ENCODE data around the gene PLSCR4.

PLSCR4 gene

DNA sequence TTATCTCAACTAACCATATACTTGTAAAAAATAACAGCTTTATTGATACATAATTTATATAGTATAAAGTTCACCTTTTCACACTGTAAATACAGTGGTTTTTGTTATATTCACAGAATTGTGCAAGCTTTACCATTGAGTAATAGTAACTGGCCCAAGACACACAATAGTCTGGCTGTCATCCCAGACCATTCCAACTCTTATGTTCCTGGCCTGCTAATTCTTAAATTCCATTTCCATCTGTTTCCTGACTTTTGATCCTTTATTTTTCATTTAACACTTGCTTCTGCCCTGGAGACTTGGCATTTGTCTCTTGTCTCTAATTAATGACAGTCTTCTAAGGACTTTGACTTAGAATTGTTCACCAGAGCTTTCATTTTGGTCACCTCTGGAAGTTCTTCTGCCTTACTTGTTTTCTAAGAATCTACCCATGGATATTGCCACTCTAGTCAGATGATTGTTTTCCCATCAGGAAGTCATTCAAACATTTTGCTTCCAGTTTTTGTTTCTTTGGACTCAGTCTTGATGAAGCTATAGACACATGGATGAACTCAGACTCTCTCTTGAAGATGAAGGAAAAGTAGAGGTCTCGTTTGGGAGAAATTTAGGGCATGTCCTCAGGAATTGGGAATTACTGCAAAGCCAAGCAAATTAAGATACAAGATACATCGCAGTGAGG, 27.2 kb upstream of the PLSCR4 start:
- Histone ChIP-seq H3K36me3 (ENCODE audit: control insufficient read depth in 4 of 4, insufficient read depth in 4 of 4, low read length in 3 of 4) (no peaks in the 10 kb centered on the region), H3K4me1 (ENCODE audit: control extremely low read depth in 1 of 4, control insufficient read depth in 4 of 4, insufficient read depth in 4 of 4, low read length in 3 of 4) (no peaks in the 10 kb centered on the region), H3K27ac (ENCODE audit: insufficient read depth in 1 of 2, low read depth in 1 of 2, low read length in 2 of 2, poor library complexity in 1 of 2, severe bottlenecking in 2 of 2) (no peak overlapping the region), H3K9me3 (ENCODE audit: control extremely low read depth in 1 of 5, control insufficient read depth in 4 of 5, insufficient read depth in 2 of 5, low read depth in 1 of 5, low read length in 4 of 5) (no peaks in the 10 kb centered on the region), H3K4me3 (ENCODE audit: control insufficient read depth in 1 of 7, extremely low read depth in 1 of 7, insufficient read depth in 4 of 7, low read depth in 2 of 7, low read length in 6 of 7) (no peak overlapping the region), H3K27me3 (replicated peaks in 2 of 5; ENCODE audit: control insufficient read depth in 4 of 5, insufficient read depth in 5 of 5, low read length in 4 of 5) (no peaks in the 10 kb centered on the region)
- WGBS (ENCODE audit: insufficient coverage), result 89% methylated on average over 2 of the region's 2 CpGs
- CTCF ChIA-PET, result no interaction called here
- DNase-seq, result no peak
- POLR2A ChIA-PET, result no interaction called here

DNA sequence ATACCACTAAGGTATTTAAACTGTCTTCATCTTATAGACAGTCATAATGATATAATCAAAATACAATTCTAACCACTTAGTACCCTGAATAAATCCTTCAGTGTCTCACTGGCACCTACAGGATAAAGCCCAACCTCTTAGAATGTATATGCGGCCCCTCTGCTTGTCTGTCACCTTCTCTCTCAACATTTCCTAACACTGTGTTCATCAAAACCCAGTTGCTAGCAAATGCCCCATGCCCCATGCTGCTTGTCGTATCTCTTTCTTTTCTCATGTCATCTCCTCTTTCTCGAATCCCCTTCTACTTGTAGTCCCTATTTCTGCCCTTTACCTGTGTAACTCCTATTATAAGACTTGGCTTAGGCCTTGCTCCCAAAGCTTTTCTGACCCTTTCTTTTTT, 24.6 kb upstream of the PLSCR4 start:
- H3K4me1 ChIP-seq (ENCODE audit: control extremely low read depth in 1 of 4, control insufficient read depth in 4 of 4, insufficient read depth in 4 of 4, low read length in 3 of 4), result no peaks in the 10 kb centered on the region
- H3K27me3 ChIP-seq (replicated peaks in 2 of 5; ENCODE audit: control insufficient read depth in 4 of 5, insufficient read depth in 5 of 5, low read length in 4 of 5), result no peaks in the 10 kb centered on the region
- DNase-seq, result no peak
- WGBS (ENCODE audit: insufficient coverage), result 95% methylated on average over 3 of the region's 3 CpGs
- CTCF ChIA-PET, result no interaction called here
- H3K4me3 ChIP-seq (ENCODE audit: control insufficient read depth in 1 of 7, extremely low read depth in 1 of 7, insufficient read depth in 4 of 7, low read depth in 2 of 7, low read length in 6 of 7), result no peak overlapping the region
- H3K36me3 ChIP-seq (ENCODE audit: control insufficient read depth in 4 of 4, insufficient read depth in 4 of 4, low read length in 3 of 4), result no peaks in the 10 kb centered on the region
- POLR2A ChIA-PET, result no interaction called here
- H3K27ac ChIP-seq (ENCODE audit: insufficient read depth in 1 of 2, low read depth in 1 of 2, low read length in 2 of 2, poor library complexity in 1 of 2, severe bottlenecking in 2 of 2), result no peak overlapping the region
- H3K9me3 ChIP-seq (ENCODE audit: control extremely low read depth in 1 of 5, control insufficient read depth in 4 of 5, insufficient read depth in 2 of 5, low read depth in 1 of 5, low read length in 4 of 5), result peaks cover 0 to 3% (median 0%) of the 10 kb centered on the region in 5 experiments

DNA sequence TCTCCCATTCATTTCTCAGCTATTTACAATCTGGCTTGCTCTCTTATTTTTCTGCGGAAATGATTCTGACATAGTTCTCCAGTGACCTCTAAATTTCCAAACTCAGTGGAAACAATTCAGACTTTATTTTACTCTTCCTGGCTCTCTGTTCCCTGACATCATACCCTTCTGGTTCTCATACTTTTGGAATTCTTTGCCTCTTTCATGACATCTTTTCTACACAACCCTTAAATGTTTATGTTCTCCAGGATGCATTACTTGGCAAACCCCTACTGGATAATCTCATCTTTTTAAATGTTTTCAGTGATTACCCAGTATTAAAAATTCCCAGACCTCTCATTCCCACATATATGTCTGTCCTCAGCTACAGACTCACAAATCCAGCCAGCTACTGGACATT, 23.9 kb upstream of the PLSCR4 start:
- H3K4me3 ChIP-seq (ENCODE audit: control insufficient read depth in 1 of 7, extremely low read depth in 1 of 7, insufficient read depth in 4 of 7, low read depth in 2 of 7, low read length in 6 of 7), result no peak overlapping the region
- no peak for DNase-seq
- no peaks in the 10 kb centered on the region for H3K36me3 ChIP-seq (ENCODE audit: control insufficient read depth in 4 of 4, insufficient read depth in 4 of 4, low read length in 3 of 4)
- no peaks in the 10 kb centered on the region for H3K27me3 ChIP-seq (replicated peaks in 2 of 5; ENCODE audit: control insufficient read depth in 4 of 5, insufficient read depth in 5 of 5, low read length in 4 of 5)
- no peak overlapping the region for H3K27ac ChIP-seq (ENCODE audit: insufficient read depth in 1 of 2, low read depth in 1 of 2, low read length in 2 of 2, poor library complexity in 1 of 2, severe bottlenecking in 2 of 2)
- peaks cover 0 to 3% (median 0%) of the 10 kb centered on the region in 5 experiments for H3K9me3 ChIP-seq (ENCODE audit: control extremely low read depth in 1 of 5, control insufficient read depth in 4 of 5, insufficient read depth in 2 of 5, low read depth in 1 of 5, low read length in 4 of 5)
- CTCF ChIA-PET, result no interaction called here
- POLR2A ChIA-PET, result no interaction called here
- no peaks in the 10 kb centered on the region for H3K4me1 ChIP-seq (ENCODE audit: control extremely low read depth in 1 of 4, control insufficient read depth in 4 of 4, insufficient read depth in 4 of 4, low read length in 3 of 4)
- 100% methylated on average over 1 of the region's 1 CpG for WGBS (ENCODE audit: insufficient coverage)

DNA sequence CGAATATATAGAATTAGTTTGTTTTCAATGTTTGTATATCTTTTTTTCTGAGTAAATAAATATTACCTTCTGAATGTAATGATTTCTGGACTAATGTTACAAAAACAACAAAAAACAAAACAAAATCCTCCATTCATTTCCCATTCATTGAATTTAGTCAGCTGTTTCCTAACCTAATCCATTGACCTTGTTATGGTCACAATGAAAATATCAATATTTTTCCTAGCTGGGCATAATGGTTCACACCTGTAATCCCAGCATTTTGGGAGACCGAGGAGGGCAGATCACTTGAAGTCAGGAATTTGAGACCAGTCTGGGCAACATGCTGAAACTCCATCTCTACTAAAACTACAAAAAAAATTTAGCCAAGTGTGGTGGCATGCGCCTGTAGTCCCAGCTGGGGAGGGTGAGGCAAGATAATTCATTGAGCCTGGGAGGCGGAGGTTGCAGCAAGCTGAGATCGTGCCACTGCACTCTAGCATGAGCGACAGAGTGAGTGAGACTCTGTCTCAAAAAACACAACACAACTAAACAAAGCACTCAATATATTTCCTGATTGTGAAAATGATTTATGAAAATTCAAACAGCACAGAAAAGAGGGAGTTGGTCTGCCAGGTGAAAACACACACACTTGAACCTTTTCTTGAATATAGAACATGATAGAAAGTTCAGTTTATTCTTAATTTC, 23.0 kb upstream of the PLSCR4 start:
- ChIA-PET POLR2A (no interaction called here), CTCF (no interaction called here)
- H3K27me3 ChIP-seq (replicated peaks in 2 of 5; ENCODE audit: control insufficient read depth in 4 of 5, insufficient read depth in 5 of 5, low read length in 4 of 5), result no peaks in the 10 kb centered on the region
- no peaks in the 10 kb centered on the region for H3K4me1 ChIP-seq (ENCODE audit: control extremely low read depth in 1 of 4, control insufficient read depth in 4 of 4, insufficient read depth in 4 of 4, low read length in 3 of 4)
- peaks cover 0 to 3% (median 0%) of the 10 kb centered on the region in 5 experiments for H3K9me3 ChIP-seq (ENCODE audit: control extremely low read depth in 1 of 5, control insufficient read depth in 4 of 5, insufficient read depth in 2 of 5, low read depth in 1 of 5, low read length in 4 of 5)
- H3K36me3 ChIP-seq (ENCODE audit: control insufficient read depth in 4 of 4, insufficient read depth in 4 of 4, low read length in 3 of 4), result no peaks in the 10 kb centered on the region
- H3K27ac ChIP-seq (ENCODE audit: insufficient read depth in 1 of 2, low read depth in 1 of 2, low read length in 2 of 2, poor library complexity in 1 of 2, severe bottlenecking in 2 of 2), result no peak overlapping the region
- no peak overlapping the region for H3K4me3 ChIP-seq (ENCODE audit: control insufficient read depth in 1 of 7, extremely low read depth in 1 of 7, insufficient read depth in 4 of 7, low read depth in 2 of 7, low read length in 6 of 7)
- no peak for DNase-seq
- no CpG with 5 or more reads among the region's 6 CpGs for WGBS (ENCODE audit: insufficient coverage)

DNA sequence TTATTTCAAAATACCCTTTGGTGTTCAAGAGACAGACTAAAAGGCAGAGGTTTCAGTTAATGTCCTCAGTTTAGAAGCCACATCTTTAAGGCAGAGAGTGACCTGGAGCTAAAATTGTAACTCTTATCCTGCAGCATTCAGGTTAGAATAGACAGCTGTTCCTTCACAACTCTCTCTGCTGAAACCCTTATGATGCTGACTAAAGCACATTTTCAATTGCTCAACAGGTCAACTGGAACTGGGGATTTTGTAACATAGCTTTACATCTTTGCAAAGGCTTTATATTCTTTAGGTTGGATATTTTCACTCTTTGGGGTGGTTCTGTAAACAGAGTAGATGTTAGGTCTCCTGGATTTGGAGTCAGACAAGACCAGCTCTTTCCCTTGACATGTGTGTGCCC, 20.3 kb upstream of the PLSCR4 start:
- Histone ChIP-seq H3K4me1 (ENCODE audit: control extremely low read depth in 1 of 4, control insufficient read depth in 4 of 4, insufficient read depth in 4 of 4, low read length in 3 of 4) (no peaks in the 10 kb centered on the region), H3K4me3 (ENCODE audit: control insufficient read depth in 1 of 7, extremely low read depth in 1 of 7, insufficient read depth in 4 of 7, low read depth in 2 of 7, low read length in 6 of 7) (no peak overlapping the region), H3K36me3 (ENCODE audit: control insufficient read depth in 4 of 4, insufficient read depth in 4 of 4, low read length in 3 of 4) (no peaks in the 10 kb centered on the region), H3K9me3 (ENCODE audit: control extremely low read depth in 1 of 5, control insufficient read depth in 4 of 5, insufficient read depth in 2 of 5, low read depth in 1 of 5, low read length in 4 of 5) (peaks cover 0 to 3% (median 0%) of the 10 kb centered on the region in 5 experiments), H3K27ac (ENCODE audit: insufficient read depth in 1 of 2, low read depth in 1 of 2, low read length in 2 of 2, poor library complexity in 1 of 2, severe bottlenecking in 2 of 2) (no peak overlapping the region), H3K27me3 (replicated peaks in 2 of 5; ENCODE audit: control insufficient read depth in 4 of 5, insufficient read depth in 5 of 5, low read length in 4 of 5) (no peaks in the 10 kb centered on the region)
- no peak for DNase-seq
- ChIA-PET CTCF (no interaction called here), POLR2A (no interaction called here)

DNA sequence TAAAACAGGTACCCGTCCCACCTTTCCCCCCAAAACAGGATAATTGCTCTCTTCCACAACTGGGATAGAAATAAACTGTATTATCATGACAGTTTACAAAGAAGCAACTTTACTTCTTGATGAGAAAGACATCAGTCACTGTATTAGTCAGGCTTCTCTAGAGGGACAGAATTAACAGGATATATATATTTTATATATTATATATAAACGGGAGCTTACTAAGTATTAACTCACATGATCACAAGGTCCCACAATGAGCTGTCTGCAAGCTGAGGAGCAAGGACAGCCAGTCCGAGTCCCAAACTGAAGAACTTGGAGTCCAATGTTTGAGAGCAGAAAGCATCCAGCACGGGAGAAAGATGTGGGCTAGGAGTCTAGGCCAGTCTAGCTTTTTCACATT, 18.4 kb upstream of the PLSCR4 start:
- no peaks in the 10 kb centered on the region for H3K36me3 ChIP-seq (ENCODE audit: control insufficient read depth in 4 of 4, insufficient read depth in 4 of 4, low read length in 3 of 4)
- no peak for DNase-seq
- H3K27me3 ChIP-seq (replicated peaks in 2 of 5; ENCODE audit: control insufficient read depth in 4 of 5, insufficient read depth in 5 of 5, low read length in 4 of 5), result no peaks in the 10 kb centered on the region
- no peaks in the 10 kb centered on the region for H3K4me1 ChIP-seq (ENCODE audit: control extremely low read depth in 1 of 4, control insufficient read depth in 4 of 4, insufficient read depth in 4 of 4, low read length in 3 of 4)
- H3K27ac ChIP-seq (ENCODE audit: insufficient read depth in 1 of 2, low read depth in 1 of 2, low read length in 2 of 2, poor library complexity in 1 of 2, severe bottlenecking in 2 of 2), result no peak overlapping the region
- CTCF ChIA-PET, result no interaction called here
- H3K4me3 ChIP-seq (ENCODE audit: control insufficient read depth in 1 of 7, extremely low read depth in 1 of 7, insufficient read depth in 4 of 7, low read depth in 2 of 7, low read length in 6 of 7), result no peak overlapping the region
- H3K9me3 ChIP-seq (ENCODE audit: control extremely low read depth in 1 of 5, control insufficient read depth in 4 of 5, insufficient read depth in 2 of 5, low read depth in 1 of 5, low read length in 4 of 5), result peaks cover 0 to 3% (median 0%) of the 10 kb centered on the region in 5 experiments
- WGBS (ENCODE audit: insufficient coverage), result 92% methylated on average over 2 of the region's 4 CpGs
- POLR2A ChIA-PET, result no interaction called here

DNA sequence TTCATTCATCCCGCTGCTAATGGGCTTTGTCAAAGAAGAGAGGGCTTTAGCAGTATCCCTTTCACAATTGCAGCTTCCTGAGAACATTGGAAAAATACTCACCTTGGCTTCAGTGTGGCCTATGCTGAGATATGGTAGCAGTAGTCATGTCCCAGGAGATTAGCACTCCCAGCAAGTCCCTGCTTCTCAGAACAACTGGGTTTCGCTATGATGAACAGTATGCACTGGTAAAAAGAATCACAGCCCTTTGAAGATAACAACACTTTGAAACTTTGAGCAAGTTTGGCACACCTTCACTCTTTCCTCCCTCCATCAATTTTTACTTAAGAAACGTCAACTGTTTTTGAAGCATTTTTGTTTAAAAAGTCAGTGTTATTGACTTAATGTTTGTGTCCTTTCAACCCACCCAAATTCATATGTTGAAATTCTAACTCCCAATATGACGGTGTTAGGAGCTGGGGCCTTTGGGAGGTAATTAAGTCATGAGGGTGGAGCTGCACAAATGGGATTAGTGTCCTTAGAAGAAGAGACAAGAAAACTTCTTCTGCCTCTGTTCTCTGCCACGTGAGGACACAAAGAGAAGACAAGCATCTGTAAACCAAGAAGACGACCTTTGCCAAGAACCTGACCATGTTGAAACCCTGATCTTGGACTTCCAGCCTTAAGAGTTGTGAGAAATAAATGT, 17.8 kb upstream of the PLSCR4 start:
- Histone ChIP-seq H3K4me3 (ENCODE audit: control insufficient read depth in 1 of 7, extremely low read depth in 1 of 7, insufficient read depth in 4 of 7, low read depth in 2 of 7, low read length in 6 of 7) (no peak overlapping the region), H3K27ac (ENCODE audit: insufficient read depth in 1 of 2, low read depth in 1 of 2, low read length in 2 of 2, poor library complexity in 1 of 2, severe bottlenecking in 2 of 2) (no peak overlapping the region), H3K9me3 (ENCODE audit: control extremely low read depth in 1 of 5, control insufficient read depth in 4 of 5, insufficient read depth in 2 of 5, low read depth in 1 of 5, low read length in 4 of 5) (peaks cover 0 to 3% (median 0%) of the 10 kb centered on the region in 5 experiments), H3K4me1 (ENCODE audit: control extremely low read depth in 1 of 4, control insufficient read depth in 4 of 4, insufficient read depth in 4 of 4, low read length in 3 of 4) (no peaks in the 10 kb centered on the region), H3K27me3 (replicated peaks in 2 of 5; ENCODE audit: control insufficient read depth in 4 of 5, insufficient read depth in 5 of 5, low read length in 4 of 5) (no peaks in the 10 kb centered on the region), H3K36me3 (ENCODE audit: control insufficient read depth in 4 of 4, insufficient read depth in 4 of 4, low read length in 3 of 4) (no peaks in the 10 kb centered on the region)
- no peak for DNase-seq
- 100% methylated on average over 5 of the region's 6 CpGs for WGBS (ENCODE audit: insufficient coverage)
- ChIA-PET CTCF (no interaction called here), POLR2A (no interaction called here)

Data from common myeloid progenitor, CD34-positive (primary cell).